ENCODE results near the gene TAS1R1.
"Not testable (repeated sequence)": the region's sequence is repeated elsewhere in the genome, so short reads cannot be mapped to it uniquely, and the experiment has no call there.

Gene TAS1R1

GRCh38 chr1:6588128-6588892 lies 33.2 kb downstream of the TAS1R1 start:
- DNase-seq = no peak

DNA sequence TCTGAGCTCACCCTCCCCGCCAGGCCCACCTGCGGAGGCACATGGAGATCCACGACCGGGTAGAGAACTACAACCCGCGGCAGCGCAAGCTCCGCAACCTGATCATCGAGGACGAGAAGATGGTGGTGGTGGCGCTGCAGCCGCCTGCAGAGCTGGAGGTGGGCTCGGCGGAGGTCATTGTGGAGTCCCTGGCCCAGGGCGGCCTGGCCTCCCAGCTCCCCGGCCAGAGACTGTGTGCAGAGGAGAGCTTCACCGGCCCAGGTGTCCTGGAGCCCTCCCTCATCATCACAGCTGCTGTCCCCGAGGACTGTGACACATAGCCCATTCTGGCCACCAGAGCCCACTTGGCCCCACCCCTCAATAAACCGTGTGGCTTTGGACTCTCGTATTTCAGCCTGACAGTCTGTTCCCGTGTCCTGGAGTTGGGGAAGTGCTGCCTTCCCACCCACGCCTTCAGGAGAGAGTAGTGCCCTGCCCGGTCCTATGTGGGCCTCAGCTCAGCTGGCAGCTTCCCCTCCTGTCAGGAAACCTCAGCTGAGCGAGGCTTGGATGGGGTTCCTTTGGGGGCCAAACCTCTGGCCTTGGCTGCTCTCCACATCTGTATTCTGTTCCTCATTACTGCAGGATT lies 33.9 kb downstream of the TAS1R1 start:
- no peak for DNase-seq

DNA sequence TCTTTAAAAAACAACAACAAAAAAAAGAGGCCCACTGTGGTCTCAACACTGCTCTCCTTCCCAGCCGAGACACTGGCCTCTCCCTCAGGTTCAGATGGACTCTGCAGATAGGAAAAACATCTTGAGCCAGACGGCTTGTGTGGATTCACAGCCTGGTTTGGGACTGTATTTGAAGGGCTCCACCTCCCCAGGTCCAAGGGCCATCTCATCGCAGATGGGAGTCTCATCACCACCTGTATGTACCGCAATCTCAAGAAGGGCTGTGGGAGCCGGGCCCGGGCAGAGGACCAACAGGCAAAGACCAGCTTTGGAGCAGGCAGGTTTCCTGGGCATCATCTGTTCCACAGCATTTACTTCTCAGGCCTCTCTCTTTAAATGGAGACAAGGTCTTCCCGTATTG lies 34.9 kb downstream of the TAS1R1 start:
- no peak for DNase-seq

GRCh38 chr1:6591222-6591621 lies 36.1 kb downstream of the TAS1R1 start:
- peak in 7 of 56 donors; percentile 11 to 55 (median 32) for DNase-seq

DNA sequence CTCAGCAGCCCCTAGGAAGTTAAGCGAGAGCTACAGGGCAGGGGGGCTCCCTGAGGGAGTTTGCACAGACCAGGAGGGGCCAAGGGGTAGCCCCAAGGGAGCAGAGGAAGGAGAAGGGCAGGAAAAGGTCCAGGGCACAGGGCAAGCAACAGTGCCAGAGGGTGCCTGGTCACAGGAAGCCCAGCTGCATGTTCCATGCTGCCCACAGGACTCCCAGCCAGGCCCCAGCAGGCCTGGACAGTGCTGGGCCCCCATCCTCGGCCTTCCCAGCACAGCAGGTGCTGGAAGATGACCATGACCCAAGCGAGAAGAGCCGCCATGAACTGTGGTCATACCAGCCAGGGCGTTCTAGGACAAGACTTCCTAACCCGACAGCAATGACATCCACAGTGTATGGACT lies 36.5 kb downstream of the TAS1R1 start:
- no peak for DNase-seq

DNA sequence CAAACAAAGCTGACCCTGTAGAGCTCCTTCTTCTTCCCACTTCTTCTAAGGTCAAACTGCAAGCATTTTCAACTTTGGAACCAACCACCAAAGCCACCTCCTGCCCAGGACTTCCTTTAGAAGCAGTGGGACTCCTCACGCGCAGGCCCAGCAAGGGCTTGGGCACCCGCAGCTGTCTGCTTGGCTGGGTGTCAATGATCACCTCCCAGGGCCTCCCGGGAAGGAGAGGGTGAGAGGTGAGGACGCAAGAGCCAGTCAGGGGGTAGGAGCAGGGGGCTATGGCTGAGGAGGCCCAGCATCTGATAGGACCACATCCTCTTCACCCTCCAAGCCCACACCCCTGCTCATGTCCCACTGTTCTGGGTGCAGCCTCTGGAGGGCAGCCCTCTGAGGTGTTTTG lies 37.3 kb downstream of the TAS1R1 start:
- DNase-seq = no peak

GRCh38 chr1:6592865-6593593 lies 37.9 kb downstream of the TAS1R1 start:
- no peak for DNase-seq

GRCh38 chr1:6593810-6594209 lies 38.7 kb downstream of the TAS1R1 start:
- DNase-seq = no peak

DNA sequence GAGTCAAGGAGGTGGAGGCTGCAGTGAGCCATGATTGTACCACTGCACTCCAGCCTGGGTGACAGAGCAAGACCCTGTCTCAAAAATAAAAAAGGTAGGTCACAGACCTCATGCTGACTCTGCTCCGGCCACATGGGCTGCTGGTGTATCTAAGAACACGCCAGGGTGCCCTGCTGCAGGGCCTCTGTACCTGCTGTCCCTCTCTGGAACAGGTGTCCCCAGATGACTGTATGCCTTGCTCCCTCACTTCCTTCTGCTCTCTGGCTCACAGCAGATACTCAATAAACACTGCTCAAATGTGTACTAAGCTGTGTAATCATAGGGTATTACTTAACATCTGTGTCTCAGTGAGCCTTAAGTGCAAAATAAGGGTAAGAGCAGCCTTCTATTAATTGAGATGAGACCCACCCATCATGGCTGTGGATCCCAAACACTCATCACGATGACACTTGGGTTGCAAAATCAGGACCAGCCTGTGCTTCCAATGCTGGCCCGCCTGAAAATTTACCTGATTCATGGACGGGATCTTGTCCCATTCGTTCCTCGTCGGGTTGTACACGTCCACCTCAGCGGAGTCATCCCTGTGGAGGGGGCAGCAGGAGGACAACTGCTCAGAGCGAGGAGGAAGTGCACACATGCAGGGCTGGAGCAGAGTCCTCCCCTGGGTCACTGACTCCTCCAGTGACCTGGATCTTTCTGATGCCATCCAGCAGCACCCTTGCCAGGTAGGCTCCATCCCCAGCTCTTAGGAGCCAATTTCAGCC lies 40.1 kb downstream of the TAS1R1 start:
- DNase-seq = no peak

DNA sequence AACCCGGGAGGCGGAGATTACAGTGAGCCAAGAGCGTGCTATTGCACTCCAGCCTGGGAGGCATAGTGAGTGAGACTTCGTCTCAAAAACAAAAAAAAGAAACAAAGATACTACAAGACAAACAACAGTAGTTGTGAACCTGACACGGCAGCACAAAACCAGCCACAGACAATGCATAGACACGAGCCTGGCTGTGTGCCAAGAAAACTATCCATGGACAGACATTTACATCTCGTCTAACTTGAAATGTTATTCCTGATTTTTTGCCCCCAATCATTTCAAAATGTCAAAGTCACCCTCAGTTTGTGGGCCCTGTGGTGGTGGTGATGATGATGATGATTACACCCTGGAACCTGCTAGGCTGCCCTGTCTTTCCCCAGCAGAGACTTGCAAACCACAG lies 41.2 kb downstream of the TAS1R1 start:
- peak in 2 of 56 donors; percentile 32 to 33 for DNase-seq

GRCh38 chr1:6596886-6597776 lies 42.0 kb downstream of the TAS1R1 start:
- DNase-seq = no peak

- DNase-seq = no peak
These were observed 42.6 kb downstream of the TAS1R1 start for GRCh38 chr1:6597777-6598131.

GRCh38 chr1:6599141-6599975 lies 44.3 kb downstream of the TAS1R1 start:
- peak in 1 of 56 donors; percentile 18 for DNase-seq

DNA sequence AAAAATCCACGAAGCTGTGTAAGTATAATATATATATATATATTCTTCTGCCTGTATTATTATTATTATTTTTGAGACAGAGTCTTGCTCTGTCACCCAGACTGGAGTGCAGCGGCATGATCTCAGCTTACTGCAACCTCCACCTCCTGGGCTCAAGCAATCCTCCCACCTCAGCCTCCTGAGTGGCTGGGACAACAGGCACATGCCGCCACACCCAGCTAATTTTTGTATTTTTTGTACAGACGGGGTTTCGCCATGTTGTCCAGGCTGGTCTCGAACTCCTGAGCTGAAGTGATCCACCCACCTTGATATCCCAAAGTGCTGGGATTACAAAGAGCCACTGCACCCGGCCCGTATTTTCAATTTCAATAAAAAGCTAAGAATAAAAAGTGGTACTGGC lies 44.9 kb downstream of the TAS1R1 start:
- not testable (repeated sequence) for DNase-seq

DNA sequence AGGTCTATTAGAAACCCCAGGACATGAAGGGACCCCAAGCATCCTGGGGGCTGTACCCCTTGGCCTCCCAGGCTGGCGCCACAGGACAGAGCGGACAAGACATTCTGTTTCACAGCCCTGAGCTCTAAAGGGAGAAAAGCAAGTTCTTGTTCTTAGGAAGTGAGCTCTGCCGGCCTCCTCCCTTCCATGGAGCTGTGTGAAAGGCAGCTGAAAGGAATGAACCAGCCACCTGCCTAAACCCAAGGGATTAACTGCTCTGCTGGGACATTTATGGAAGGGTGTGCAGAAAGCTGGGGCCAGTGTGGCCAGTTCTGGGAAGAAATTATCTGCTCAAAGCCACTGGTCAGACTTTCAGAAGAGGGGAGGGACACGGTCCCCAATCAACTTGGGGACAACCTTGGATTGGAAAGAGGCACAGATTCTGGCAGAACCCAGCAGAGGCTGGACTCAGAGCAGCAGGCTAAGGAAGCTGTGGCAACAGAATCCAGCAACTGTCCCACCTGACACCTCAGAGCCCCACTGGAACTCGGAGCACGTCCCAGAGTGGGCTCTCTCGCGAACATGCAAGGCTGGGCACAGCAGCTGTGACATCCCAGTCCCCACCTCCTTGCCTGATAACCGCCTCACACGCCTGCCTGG lies 45.4 kb downstream of the TAS1R1 start:
- peak in 3 of 56 donors; percentile 44 to 60 (median 55) for DNase-seq

DNA sequence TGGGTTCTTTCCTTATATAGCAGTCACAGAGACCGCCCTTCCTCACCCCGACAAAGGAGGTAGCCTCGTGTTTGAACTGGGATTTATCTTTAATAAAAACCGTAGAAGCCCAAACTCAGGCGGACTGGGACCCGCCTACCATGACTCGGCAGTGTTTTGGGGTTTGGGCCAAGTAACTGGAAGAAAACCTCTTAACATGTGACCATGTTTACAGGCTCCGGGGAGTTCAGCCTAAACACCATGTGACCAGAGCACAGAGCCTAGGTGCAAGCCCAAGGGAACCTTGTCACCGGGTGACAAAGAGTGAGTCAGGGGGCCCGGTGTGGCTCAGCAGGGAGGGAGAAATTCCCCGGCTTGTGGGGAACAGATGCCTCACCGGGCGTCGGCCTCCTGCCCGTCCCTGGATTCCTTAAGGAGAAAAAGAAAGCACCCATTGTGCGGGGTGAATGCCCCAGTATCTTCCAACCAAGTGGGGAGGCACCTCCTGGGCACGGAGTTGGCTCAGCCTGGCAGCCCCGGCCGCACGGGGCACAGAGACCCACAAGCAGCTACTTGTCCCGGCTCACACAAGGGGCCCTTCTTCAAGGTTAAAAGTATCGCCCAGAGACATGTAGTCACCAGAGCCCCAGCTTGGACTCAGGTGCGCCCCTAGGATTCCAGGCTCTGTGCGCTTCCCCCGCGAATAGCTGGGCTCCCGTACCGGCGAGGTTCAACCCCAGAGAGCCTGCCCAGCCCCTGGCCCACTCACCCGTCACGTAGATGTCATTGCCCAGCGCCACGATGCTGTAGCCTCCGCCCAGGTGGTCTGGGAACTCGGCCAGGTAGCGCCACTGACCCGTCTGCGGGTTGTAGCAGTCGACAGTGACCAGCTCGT lies 46.2 kb downstream of the TAS1R1 start:
- DNase-seq = peak in 47 of 56 donors; percentile 32 to 86 (median 66)

DNA sequence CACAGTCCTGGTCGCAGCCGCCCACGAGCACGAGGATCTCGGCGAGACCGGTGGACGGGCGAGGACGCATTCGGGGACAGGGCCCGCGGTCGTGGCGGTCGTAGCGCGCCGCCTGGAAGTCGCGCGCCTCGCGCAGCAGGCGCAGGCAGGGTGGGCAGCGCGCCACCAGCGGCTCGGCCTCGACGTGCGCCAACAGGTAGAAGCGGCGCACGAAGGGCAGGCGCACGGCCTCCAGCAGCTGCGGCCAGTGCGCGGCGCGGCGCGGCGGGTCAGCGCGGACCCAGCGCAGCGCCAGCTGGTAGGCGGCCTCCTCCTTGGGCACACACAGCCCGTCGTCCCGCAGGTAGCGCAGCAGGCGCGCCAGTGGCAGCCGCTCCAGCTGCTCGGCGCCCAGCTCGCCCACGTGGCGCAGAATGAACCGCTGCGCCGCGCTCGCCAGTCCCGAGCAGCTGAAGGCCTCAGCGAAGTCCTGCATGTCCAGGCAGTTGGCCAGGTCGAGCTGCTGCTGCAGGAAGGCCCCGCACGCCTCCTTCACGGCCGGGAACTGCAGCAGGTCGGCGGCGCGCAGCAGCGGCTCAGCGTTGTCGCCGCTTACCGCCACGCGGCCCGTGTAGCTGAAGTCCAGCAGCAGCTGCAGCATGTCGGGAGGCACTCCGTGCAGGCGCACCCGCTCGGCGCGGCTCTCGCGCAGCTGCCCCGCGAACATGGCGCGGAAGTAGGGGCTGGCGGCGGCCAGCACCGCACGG lies 47.0 kb downstream of the TAS1R1 start:
- peak in 20 of 56 donors; percentile 42 to 74 (median 60) for DNase-seq

Data from amygdala (tissue), 56 donors.